ENCODE measurements around the gene PRIM2. TPM values are rescaled to one million over a fixed set of nuclear protein-coding genes. Genes with fewer than 3 reads are reported as not detected.

PRIM2 gene
- total and polyA plus RNA-seq, 9 of the 15 experiments (the other 6 are each of a cell fraction or from before 2014, with no cell fraction given), result 19.8 to 57.5 (median 33.4) TPM

DNA sequence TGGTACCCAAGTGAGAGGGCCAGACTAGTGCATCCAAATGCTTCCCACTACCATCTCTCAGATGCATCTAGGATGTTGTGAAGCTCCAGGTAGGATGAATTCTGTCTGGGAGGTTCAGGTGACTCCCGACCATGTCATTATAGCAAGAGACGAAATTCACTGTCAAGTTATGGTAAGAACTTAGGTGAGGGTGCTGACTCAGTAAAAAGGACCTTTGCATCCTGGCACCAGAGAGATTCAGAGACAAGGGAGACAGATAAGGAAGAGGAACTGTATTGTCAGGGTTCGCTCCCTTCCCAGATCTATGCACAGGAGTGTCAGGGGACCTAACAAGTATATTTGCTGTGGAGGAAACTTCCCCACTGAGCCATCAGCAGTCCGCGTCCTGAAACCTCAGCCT lies 11.2 kb upstream of the PRIM2 start:
- no TSS peak for BruUV-seq (replicated peaks)
- Histone ChIP-seq H3K4me2 (ENCODE audit: insufficient read depth, low read length) (no peak overlapping the region), H3K4me1 (replicated peaks in 1 of 2; ENCODE audit: control insufficient read depth in 2 of 2, insufficient read depth in 2 of 2, low read length in 2 of 2) (no peaks in the 10 kb centered on the region), H3K36me3 (ENCODE audit: control insufficient read depth, insufficient read depth, low read length) (no peaks in the 10 kb centered on the region), H3K79me2 (ENCODE audit: control insufficient read depth, insufficient read depth, low read length) (no peaks in the 10 kb centered on the region), H4K20me1 (replicated peaks; ENCODE audit: control insufficient read depth, insufficient read depth, low read length) (no peaks in the 10 kb centered on the region), H3K9me3 (replicated peaks; ENCODE audit: control insufficient read depth, insufficient read depth, low read depth, low read length) (no peaks in the 10 kb centered on the region), H3K4me3 (no peak overlapping the region), H2AFZ (ENCODE audit: low read depth, low read length) (no peak overlapping the region), H3K27ac (ENCODE audit: extremely low read depth, low read depth, low read length) (no peak overlapping the region), H3K9me1 (ENCODE audit: control insufficient read depth, insufficient read depth, low read length) (no peaks in the 10 kb centered on the region), H3K27me3 (ENCODE audit: control insufficient read depth in 2 of 2, insufficient read depth in 2 of 2, low read length in 2 of 2) (peaks cover 3 to 4% of the 10 kb centered on the region in 2 experiments; a peak in 2 of 5 replicates), H3K9ac (ENCODE audit: insufficient read depth in 1 of 2, low read depth in 2 of 2, low read length in 2 of 2) (no peak overlapping the region)
- ATAC-seq (no peak), FAIRE-seq (no peak), DNase-seq (ENCODE audit: extremely low read depth in 1 of 4, low spot score in 3 of 4) (no peak)
- in situ Hi-C loops (cut with MboI), result loop anchor here (25.0 kb wide), 1 partner anchor 944 kb away; no protein-coding TSS in a partner anchor
- intact Hi-C loops (cut with micrococcal nuclease), result no loop called here
- CTCF ChIA-PET (ENCODE audit: low intra/inter-chr PET ratio), result no interaction called here
- POLR2A ChIA-PET, result no interaction called here
- 0% methylated on average over 5 of the region's 5 CpGs for WGBS (ENCODE audit: insufficient coverage, low coverage, missing lambda C conversion rate)
- peak; percentile 5; the same call in 1 of the 2 replicates for TF ChIP-seq MAFF (IDR thresholded peaks at IDR 0.05; ENCODE audit: low read length)
- TF ChIP-seq ZNF316 (IDR thresholded peaks at IDR 0.05), result peak; percentile 64
- TF ChIP-seq MAFG (tag; conservative IDR thresholded peaks at IDR 0.05), result peak; percentile 43
- TF ChIP-seq KDM2B (CRISPR knock-in tag; IDR thresholded peaks at IDR 0.05), result no peak
- peak; percentile 58 for TF ChIP-seq C11orf30 (IDR thresholded peaks at IDR 0.05; ENCODE audit: low read depth)
- no peak for TF ChIP-seq ZNF324 (CRISPR knock-in tag; IDR thresholded peaks at IDR 0.05)
- TF ChIP-seq ZNF280A (IDR thresholded peaks at IDR 0.05; ENCODE audit: low read depth, partially characterized antibody), result no peak
